HG03135 (cell line): Measurements from ENCODE around the gene KLHL8.
"Not testable (repeated sequence)": the region's sequence is repeated elsewhere in the genome, so short reads cannot be mapped to it uniquely, and the experiment has no call there.

Experiments used
- ATAC-seq: cut with Tn5 transposase; IDR thresholded peaks from one replicate; pipeline ENCODE4 v1.9.1; 2021; ENCODE audit warnings: mild to moderate bottlenecking, moderate library complexity; ENCODE audit not compliant: unreplicated experiment

KLHL8 gene

DNA sequence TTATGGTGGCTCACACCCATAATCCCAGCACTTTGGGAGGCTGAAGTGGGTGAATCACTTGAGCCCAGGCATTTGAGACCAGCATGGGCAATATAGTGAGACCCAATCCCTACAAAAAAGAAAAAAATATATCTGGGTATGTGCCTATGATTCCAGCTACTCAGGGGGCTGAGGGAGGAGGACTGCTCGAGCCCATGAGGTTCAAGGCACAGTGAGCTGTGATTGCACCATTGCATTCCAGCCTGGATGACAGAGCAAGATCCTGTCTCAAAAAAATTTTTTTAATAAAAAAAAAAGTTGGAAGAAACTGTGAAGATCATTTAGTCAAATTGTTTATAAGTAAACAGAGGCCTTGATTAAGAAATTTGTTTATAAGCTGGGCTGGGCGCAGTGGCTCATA is 39.7 kb downstream of the KLHL8 start:
- no peak for ATAC-seq

GRCh38 chr4:87179751-87180150 is 40.7 kb downstream of the KLHL8 start:
- ATAC-seq, result no peak

- no peak for ATAC-seq
Measured at GRCh38 chr4:87174672-87175071, 45.7 kb downstream of the KLHL8 start.

- no peak for ATAC-seq
Measured at GRCh38 chr4:87171944-87172343, 48.5 kb downstream of the KLHL8 start.

DNA sequence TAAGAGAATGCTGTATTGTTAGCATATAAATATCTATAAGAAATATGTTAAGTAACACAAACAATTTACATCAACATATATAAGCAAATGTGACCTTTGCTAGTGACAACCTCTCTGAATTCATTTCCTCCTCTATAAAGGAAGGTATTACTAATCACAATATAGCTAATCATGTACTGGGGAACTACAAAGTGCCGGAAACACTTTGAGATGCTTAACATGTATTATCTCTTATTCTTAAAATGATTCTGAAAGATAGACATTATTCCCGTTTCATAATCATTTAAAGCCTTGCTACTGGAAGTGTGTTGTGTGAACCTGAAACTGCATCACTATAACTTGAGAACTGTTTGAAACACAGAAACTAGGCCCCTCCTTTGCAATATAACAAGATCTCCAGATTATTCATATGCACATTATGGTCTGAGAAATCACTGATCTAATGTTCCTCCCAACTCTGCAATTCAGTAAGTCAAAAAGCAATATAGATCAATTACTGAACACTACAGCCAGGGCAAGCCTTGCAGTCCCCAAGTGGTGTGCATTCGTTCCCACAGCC is 54.0 kb downstream of the KLHL8 start:
- ATAC-seq, result no peak

DNA sequence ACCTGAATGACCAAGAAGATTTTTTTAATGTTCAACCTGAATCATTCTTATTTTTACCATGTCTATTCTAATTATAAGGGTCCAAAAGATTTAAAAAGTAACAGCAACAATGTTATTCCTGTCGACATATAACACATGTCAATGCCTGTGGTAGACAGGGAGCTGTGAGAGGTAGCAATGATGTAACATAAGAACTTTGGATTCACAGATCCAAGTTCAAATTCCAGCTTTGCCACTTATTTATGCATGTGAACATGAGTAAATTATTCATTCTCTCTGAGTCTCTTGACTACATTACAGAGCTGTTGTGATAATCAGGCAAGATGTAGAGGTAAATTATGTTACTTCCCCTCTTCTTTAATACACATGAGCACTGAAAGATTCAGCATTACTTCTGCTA is 54.5 kb downstream of the KLHL8 start:
- ATAC-seq, result no peak

- ATAC-seq, result no peak
Measured at GRCh38 chr4:87153078-87153870, 67.1 kb downstream of the KLHL8 start.

- no peak for ATAC-seq
Measured at GRCh38 chr4:87152310-87153041, 67.9 kb downstream of the KLHL8 start.

- no peak for ATAC-seq
Measured at GRCh38 chr4:87151730-87152129, 68.7 kb downstream of the KLHL8 start.

DNA sequence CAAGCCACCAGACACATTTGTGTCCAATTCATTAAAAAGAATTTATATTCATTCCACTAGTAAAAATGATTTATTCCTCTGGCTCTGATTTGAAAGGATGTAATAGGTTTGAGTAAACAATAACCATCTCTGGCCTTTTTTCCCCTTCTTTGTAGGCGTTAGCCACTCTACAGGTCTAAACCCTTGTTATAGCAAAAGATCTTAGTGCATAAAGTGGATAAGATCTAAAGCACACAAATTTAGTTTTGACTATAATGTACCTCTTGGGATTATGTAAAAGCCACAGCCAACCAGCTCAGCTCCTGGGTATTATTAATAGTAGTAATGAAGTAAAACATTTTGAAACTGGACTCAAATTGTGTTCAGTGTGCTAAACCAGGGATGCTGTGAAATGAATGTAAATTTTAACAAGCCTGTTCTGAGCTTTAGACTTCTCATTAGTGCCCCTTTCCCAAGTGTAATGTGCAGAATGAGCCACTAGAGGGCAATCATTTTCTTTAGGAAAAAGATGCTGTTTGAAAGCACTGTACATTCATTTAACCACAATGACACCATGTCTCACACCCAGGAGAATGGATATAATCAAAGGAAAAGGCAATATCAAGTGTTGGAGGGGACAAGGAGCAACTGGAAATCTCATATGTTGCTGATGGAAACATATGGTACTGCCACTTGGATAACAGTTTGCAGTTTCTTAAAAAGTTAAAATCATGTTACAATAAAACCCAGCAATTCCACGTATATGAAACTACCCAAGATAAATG is 69.7 kb downstream of the KLHL8 start:
- ATAC-seq, result peak; percentile 56

DNA sequence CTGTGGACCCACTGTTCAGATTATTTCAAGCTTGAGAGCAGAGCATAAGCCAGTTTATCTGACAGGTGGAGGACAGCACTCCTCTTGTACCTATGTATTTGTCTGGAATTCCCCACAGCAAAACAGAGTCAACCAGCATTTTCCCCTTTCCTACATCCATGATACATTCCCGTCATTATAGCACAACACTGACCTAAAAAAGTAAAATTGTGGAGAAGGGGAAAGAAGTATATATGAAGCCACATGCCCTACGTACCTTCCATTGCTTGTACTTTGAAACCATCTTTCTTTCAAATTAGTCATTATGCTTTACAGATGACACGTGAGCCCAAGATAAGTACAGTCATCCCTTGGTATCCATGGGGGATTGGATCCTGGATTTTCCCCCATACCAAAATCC is 73.3 kb downstream of the KLHL8 start:
- no peak for ATAC-seq

- not testable (repeated sequence) for ATAC-seq
Measured at GRCh38 chr4:87145934-87146333, 74.5 kb downstream of the KLHL8 start.

- ATAC-seq, result no peak
Measured at GRCh38 chr4:87144356-87144755, 76.1 kb downstream of the KLHL8 start.

GRCh38 chr4:87141428-87141827 is 79.0 kb downstream of the KLHL8 start:
- ATAC-seq, result no peak

GRCh38 chr4:87134122-87134521 is 86.3 kb downstream of the KLHL8 start:
- no peak for ATAC-seq

- ATAC-seq, result no peak
Measured at GRCh38 chr4:87133183-87133582, 87.2 kb downstream of the KLHL8 start.

DNA sequence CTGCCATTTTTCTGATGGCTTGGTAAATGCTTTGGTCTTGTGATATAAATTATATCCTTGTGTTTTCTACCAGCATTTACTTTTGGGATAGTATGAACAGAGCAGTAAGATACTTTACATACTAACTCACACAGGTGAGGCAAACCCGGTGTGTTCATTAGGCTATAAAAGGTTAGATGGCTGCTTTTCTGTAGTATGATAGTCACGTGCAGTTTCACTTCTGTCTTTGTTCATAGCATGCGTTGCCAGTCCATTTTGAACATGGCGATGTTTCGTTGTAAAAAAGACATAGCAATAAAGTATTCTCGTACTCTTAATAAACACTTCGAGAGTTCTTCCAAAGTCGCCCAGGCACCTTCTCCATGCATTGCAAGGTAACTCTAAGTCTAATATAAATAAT is 88.4 kb downstream of the KLHL8 start:
- ATAC-seq, result no peak

DNA sequence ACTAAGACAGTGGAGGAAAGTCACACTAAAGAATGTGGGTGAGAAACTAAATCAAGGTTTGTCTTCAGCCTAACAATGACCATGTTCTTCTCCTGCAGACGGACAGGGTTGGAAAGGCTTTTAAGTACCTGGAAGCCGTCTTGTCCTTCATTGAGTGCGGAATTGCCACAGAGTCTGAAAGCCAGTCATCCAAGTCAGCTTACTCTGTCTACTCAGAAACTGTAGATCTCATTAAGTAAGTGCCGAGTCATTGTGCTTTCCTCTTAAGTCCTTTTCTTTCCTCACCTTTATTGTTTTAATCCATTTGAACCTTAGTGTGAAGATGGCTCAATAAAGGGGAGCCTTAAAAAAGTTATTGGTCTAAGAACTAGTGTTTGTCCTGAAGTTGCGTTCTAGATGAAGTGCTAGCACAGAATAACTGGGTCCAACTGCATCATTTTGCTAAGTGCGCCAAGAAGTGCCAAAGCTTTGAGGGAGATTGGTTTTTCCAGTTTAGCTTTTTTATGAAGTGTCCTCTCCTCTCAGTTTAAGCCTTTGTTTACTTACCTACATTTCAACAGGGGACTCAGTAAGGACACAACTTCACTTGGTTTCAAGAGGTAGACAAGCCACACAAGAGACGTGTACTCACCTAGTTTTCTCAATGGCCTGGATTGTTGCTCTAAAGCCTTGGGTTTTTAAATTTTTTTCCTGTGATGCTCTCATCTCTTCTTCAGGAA is 89.3 kb downstream of the KLHL8 start:
- no peak for ATAC-seq

GRCh38 chr4:87129681-87130080 is 90.7 kb downstream of the KLHL8 start:
- no peak for ATAC-seq

- ATAC-seq, result no peak
Measured at GRCh38 chr4:87128006-87128705, 92.3 kb downstream of the KLHL8 start.
